Panc1 (cell line): ENCODE data around the gene APBB2. TPM values are rescaled to one million over a fixed set of nuclear protein-coding genes. Genes with fewer than 3 reads are reported as not detected.
"Not testable (repeated sequence)": the region's sequence is repeated elsewhere in the genome, so short reads cannot be mapped to it uniquely, and the experiment has no call there.

Source experiments
- ATAC-seq: fragments of 200-7000 bp; cut with Tn5 transposase; 2 replicates; pipeline ENCODE4 v1.9.1; 2020; ENCODE audit warnings: mild to moderate bottlenecking, moderate library complexity
- BruUV-seq: library from RNA; stranded (reverse); fragments of 400-500 nt; replicated peaks from 2 replicates; lab custom pipeline; 2021; lab: Mats Ljungman, UMichigan
- CTCF ChIA-PET: fragments of 300-600 bp; sonication (Branson Sonifier 250); formaldehyde crosslinking; loops from one replicate; lab custom pipeline; 2022; ENCODE audit warnings: antibody characterized with exemption; lab: Charles Lee
- POLR2A ChIA-PET: fragments of 300-600 bp; sonication (Branson Sonifier 250); formaldehyde crosslinking; loops from one replicate; lab custom pipeline; 2022; ENCODE audit warnings: antibody characterized with exemption; lab: Charles Lee
- DNase-seq: peaks from one replicate; pipeline ENCODE4 v3.0.0-alpha.2; 2010; ENCODE audit warnings: low read depth, low spot score
- H3K27ac ChIP-seq: 2 replicates; pipeline ENCODE4 v1.5.1; 2011; ENCODE audit warnings: mild to moderate bottlenecking, low read length, inconsistent platforms
- H3K27me3 ChIP-seq: fragments of 200-500 bp; sonication (Bioruptor generic); 2 replicates; pipeline ENCODE4 v1.6.0; 2014; ENCODE audit warnings: low read length, inconsistent platforms; ENCODE audit not compliant: control insufficient read depth, insufficient read depth
- H3K36me3 ChIP-seq: fragments of 200-500 bp; sonication (Bioruptor generic); 2 replicates; pipeline ENCODE4 v1.5.1; 2014; ENCODE audit warnings: inconsistent platforms, mild to moderate bottlenecking, low read length, moderate library complexity; ENCODE audit not compliant: control insufficient read depth, insufficient read depth
- H3K4me1 ChIP-seq: 2 replicates; pipeline ENCODE4 v1.5.1; 2011; ENCODE audit warnings: inconsistent platforms, mild to moderate bottlenecking, low read length, moderate library complexity; ENCODE audit not compliant: control insufficient read depth, insufficient read depth
- H3K4me3 ChIP-seq, 2 experiments: 2 replicates each; pipeline ENCODE4 v1.5.1; 2011 to 2012; ENCODE audit warnings: low read depth in 2 of 2, low read length in 2 of 2, mild to moderate bottlenecking in 2 of 2, inconsistent platforms in 1 of 2, moderate library complexity in 1 of 2
- H3K9me3 ChIP-seq: fragments of 200-500 bp; sonication (Bioruptor generic); 2 replicates; pipeline ENCODE4 v1.5.1; 2014; ENCODE audit warnings: low read depth, mild to moderate bottlenecking, inconsistent platforms, low read length, moderate library complexity; ENCODE audit not compliant: control insufficient read depth, insufficient read depth
- CTCF ChIP-seq: fragments of 450-650 bp; IDR thresholded peaks from 2 replicates; pipeline ENCODE4 v1.5.1; 2017; ENCODE audit warnings: mild to moderate bottlenecking
- POLR2AphosphoS5 ChIP-seq: IDR thresholded peaks from 2 replicates; pipeline ENCODE4 v1.6.1; 2012; ENCODE audit warnings: mild to moderate bottlenecking, low read depth, low read length, moderate library complexity
- REST ChIP-seq, 2 experiments: IDR thresholded peaks; 2 replicates each; pipeline ENCODE4 v1.6.1; 2011 to 2012; ENCODE audit warnings: low read depth in 2 of 2, control low read depth in 1 of 2, low read length in 1 of 2, mild to moderate bottlenecking in 1 of 2, moderate library complexity in 1 of 2; ENCODE audit not compliant: insufficient read depth in 1 of 2
- SIN3A ChIP-seq: IDR thresholded peaks from 2 replicates; pipeline ENCODE4 v1.6.1; 2012; ENCODE audit warnings: low read depth, mild to moderate bottlenecking, low read length, moderate library complexity, borderline replicate concordance; ENCODE audit not compliant: insufficient read depth
- TCF7L2 ChIP-seq: IDR thresholded peaks from 2 replicates; pipeline ENCODE4 v1.6.1; 2011; ENCODE audit warnings: mild to moderate bottlenecking, low read depth, low read length, inconsistent platforms
- in situ Hi-C: cut with HindIII; loops from 2 replicates; pipeline ENCODE4 v1.10.0; 2016; ENCODE audit warnings: low sequenced_read_pairs, low pct_unique_long_range_greater_than_20kb
- intact Hi-C: fragments of 100-400 bp; cut with micrococcal nuclease; formaldehyde crosslinking; loops from one replicate; pipeline ENCODE4 v1.10.0; 2022; ENCODE audit not compliant: unreplicated experiment
- total RNA-seq: library from RNA; stranded (reverse); gene quantifications from one replicate; pipeline ENCODE4 v1.2.1, GENCODE V29; 2021; ENCODE audit not compliant: unreplicated experiment

APBB2 gene
- total RNA-seq, 1 experiment from 2014 or later: 27.1 TPM

- H3K27ac ChIP-seq: peak overlapping the region; percentile 51; the same call in 1 of the 2 replicates
- DNase-seq (no peak), ATAC-seq (no peak)
- ChIA-PET POLR2A (no interaction called here), CTCF (no interaction called here)
- H3K9me3 ChIP-seq: no peaks in the 10 kb centered on the region
- peaks cover 33% of the 10 kb centered on the region for H3K4me1 ChIP-seq
- H3K27me3 ChIP-seq: no peaks in the 10 kb centered on the region
- H3K4me3 ChIP-seq: no peak overlapping the region
- TF ChIP-seq CTCF: no peak
- TF ChIP-seq SIN3A: no peak
- no peak for TF ChIP-seq REST (IDR thresholded peaks at IDR 0.05; ENCODE audit: insufficient read depth in 1 of 2, low read depth in 2 of 2, low read length in 1 of 2)
- no peak for TF ChIP-seq TCF7L2
- no peak for TF ChIP-seq POLR2AphosphoS5
- H3K36me3 ChIP-seq: no peaks in the 10 kb centered on the region
- in situ Hi-C loops (no loop called here), intact Hi-C loops (loop anchor here (10.0 kb wide), 1 partner anchor 57 kb away; no protein-coding TSS in a partner anchor)
- no TSS peak for BruUV-seq
Observed at GRCh38 chr4:41148292-41148691, 66.0 kb downstream of the APBB2 start.

GRCh38 chr4:41147570-41147969 is 66.8 kb downstream of the APBB2 start:
- peaks cover 40% of the 10 kb centered on the region for H3K4me1 ChIP-seq

GRCh38 chr4:41146716-41147506 is 67.4 kb downstream of the APBB2 start:
- Histone ChIP-seq H3K27ac (peak overlapping the region; percentile 80), H3K4me3 (peak overlapping the region; percentile 15 to 37), H3K9me3 (no peaks in the 10 kb centered on the region), H3K27me3 (no peaks in the 10 kb centered on the region), H3K4me1 (peaks cover 43% of the 10 kb centered on the region), H3K36me3 (no peaks in the 10 kb centered on the region)
- in situ Hi-C loops: no loop called here
- no peak for TF ChIP-seq SIN3A
- TF ChIP-seq TCF7L2: no peak
- TF ChIP-seq REST (IDR thresholded peaks at IDR 0.05; ENCODE audit: insufficient read depth in 1 of 2, low read depth in 2 of 2, low read length in 1 of 2): no peak
- no peak for TF ChIP-seq POLR2AphosphoS5
- no peak for TF ChIP-seq CTCF
- CTCF ChIA-PET: interaction anchor here (0.6 to 0.9 kb wide), 2 partner anchors 65 to 257 kb away, joined by 5 to 11 read pairs; no protein-coding TSS in a partner anchor
- intact Hi-C loops: loop anchor here (10.0 kb wide), 1 partner anchor 58 kb away; no protein-coding TSS in a partner anchor
- DNase-seq (no peak), ATAC-seq (peak; percentile 75)
- no TSS peak for BruUV-seq
- POLR2A ChIA-PET: no interaction called here

More at GRCh38 chr4:41147570-41147969, 66.8 kb downstream of the APBB2 start:
- ATAC-seq, BruUV-seq, H3K9me3 ChIP-seq, H3K27me3 ChIP-seq, DNase-seq, POLR2A ChIA-PET, in situ Hi-C loops, H3K36me3 ChIP-seq, H3K4me3 ChIP-seq: not testable (repeated sequence)
- intact Hi-C loops: loop anchor here (10.0 kb wide), 1 partner anchor 57 kb away; no protein-coding TSS in a partner anchor
- CTCF ChIA-PET: interaction anchor here (0.9 kb wide), 1 partner anchor 64 kb away, joined by 11 read pairs; no protein-coding TSS in a partner anchor
- peak overlapping the region; percentile 80 for H3K27ac ChIP-seq
